M059J (cell line): ENCODE measurements around the gene RABL3. TPM values are rescaled to one million over a fixed set of nuclear protein-coding genes. Genes with fewer than 3 reads are reported as not detected.
"Not testable (repeated sequence)": the region's sequence is repeated elsewhere in the genome, so short reads cannot be mapped to it uniquely, and the experiment has no call there.

Source experiments
- DNase-seq: peaks from one replicate; pipeline ENCODE4 v3.0.0-alpha.2; 2012; ENCODE audit warnings: low read depth
- total RNA-seq: library from RNA; depleted of rRNA; stranded (reverse); fragments of >200 nt; shearing (Covaris generic); gene quantifications from 2 replicates; pipeline ENCODE4 v1.2.3, GENCODE V29; 2014

Gene RABL3
- total RNA-seq, 1 experiment from 2014 or later, result 27.9 TPM

DNA sequence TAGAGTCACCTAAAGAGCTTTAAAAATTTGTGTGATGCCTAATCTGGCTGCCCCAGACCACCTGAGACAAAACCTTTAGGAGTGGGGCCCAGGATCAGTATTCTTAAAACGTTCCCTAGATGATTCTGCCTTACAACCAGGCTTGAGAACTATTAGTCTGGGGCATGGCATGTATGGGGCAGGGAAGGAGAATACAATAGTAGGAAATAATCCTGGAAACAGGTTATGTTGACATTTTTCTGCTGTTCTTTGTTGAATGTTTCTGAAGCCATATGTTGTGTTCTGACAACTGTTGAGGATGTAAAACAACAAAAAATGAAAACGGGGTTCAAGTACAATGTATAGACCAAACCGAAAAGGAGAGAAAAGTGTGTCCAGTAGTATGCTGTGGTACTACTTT, 3.1 kb upstream of the RABL3 start:
- no peak for DNase-seq

DNA sequence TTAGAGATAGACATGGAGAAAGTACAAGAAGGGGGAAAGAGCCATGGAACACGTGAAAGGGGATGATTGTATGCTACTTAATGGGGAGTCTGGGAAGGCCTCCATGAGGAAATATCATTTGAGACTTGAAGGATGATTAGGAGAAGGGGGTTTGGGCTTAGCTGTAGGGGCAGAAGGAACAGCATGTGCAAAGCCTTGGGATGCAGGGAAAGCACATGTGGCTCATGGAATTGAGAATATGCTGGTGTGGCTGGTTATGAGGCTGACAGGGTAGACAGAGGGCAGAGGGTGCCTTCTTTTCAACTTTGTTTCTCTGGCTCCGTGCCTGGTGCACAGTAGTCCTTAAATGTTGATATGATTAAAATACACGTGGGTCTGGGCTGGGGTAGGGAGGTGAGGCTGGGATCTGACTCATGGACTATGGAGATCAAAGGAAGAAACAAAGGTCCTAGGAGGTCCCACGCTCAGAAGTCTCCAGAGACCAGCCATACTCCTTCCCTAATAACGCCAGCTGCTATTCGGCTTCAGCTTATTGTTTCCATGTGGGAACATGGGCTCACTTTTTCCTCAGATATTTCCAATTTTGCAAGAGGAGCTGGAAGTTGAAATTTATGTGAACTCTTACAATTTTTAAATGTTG, 1.4 kb upstream of the RABL3 start:
- peak; percentile 18 for DNase-seq

DNA sequence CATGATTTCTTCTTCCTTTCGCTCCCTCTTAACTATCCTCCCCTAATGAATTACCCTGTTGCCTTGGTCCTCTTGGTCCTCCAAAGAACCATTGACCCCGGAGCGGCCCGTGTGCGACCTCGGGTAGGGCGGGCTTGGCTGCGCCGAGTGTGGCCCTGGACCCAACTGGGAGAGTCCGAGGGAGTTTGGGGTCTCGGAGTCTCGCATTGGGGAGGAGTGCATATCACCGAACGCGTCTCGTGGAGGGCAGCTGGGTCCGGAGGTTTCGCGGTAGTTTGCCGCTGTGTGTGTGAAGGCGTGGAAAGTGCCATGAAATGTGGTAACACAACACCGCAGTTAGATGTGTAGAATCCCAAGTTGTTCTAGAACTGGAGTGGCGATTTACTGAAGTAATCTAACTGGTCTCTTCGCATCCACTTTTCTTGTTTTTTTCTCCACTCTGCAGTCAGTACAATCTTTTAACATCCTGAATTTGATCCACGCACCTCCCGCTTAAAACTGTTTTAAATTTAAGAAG, 591 bp upstream of the RABL3 start:
- DNase-seq, result peak; percentile 45

DNA sequence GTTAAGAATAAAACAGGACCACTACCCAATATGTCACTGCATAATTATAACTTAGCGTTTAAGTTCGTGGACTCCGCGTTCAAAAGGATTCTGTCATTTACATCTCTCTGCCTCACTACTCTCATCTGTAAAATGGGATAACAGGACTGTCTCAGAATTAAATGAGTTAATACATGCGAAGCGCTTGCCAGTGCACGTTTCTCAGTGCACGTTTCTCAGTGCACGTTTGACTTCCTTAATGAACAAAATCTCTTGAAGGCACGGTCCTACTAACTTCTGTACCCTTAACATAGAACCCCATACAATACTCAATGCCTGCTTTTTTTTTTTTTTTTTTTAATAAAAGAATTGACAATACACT, 499 bp downstream of the RABL3 start:
- peak; percentile 61 for DNase-seq

DNA sequence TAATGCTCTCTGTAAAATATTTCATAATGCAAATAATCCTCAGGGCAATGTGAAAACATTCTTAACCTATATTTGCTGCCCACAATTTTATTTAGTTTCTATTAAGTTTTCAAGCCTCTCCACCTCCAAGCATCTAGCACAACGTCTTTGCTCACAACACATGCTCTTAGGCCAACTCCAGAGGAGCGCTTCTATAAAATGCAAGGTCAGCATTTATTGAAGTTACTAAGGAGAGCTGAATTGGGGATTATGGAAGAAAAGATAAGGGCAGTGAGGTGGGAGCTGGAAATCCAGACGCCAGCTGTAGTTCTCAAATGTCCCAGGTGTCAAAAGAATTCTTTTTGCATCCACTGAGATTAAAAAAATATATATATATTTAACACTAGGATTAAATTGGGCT, 996 bp downstream of the RABL3 start:
- no peak for DNase-seq

DNA sequence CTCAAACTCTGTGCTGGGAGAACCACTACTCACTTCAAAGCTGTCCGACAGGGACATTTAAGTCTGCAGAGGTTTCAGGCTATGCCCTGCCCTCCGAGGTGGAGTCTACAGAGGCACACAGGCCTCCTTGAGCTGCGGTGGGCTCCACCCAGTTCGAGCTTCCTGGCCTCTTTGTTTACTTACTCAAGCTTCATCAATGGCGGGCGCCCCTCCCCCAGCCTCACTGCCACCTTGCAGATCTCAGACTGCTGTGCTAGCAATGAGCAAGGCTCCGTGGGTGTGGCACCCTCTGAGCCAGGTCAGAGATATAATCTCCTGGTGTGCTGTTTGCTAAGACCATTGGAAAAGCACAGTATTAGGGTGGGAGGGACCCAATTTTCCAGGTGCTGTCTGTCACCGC, 4.3 kb downstream of the RABL3 start:
- DNase-seq, result not testable (repeated sequence)

DNA sequence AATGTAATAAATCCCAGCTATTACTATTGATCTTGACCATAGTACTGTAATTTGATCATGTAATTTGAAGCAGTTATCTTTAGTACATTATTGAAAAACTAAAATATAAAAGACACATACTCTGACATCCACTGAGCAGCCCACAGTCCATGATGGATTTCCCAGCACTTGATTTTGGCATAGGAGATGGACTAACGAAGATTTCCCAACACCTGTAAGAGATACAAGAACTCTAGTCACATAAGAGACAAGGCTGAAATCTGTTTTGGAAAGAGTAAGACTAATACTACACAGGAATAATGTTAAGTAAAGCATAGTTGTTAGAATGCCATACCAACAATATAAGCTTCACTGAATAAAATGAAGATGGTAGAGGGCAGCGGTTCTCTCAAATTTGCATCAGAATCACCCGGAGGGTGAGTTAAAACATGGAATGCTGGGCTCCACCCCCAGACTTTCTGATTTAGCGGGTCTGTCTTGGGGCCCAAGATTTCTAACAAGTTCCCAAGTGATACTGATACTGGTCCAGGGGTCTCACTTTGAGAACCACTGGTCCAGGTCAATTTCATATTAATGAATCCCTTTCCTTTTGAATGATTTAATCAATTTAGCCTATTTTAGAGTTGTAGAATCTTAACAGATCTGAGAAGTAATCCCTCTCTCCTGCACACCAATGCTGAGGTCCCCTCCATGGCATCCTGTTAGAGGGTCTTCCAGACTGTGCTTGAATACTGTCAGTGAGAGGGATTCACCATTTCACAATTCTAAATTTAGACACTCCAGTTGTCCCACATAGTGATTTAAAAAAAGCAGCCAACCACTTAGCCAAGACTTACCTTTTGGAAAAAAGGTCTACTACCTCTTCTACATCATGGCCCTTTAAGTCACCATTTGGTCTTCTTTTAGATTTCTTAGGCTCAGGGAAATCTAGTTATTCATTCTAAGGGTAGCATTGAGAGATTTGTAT, 11.5 kb downstream of the RABL3 start:
- no peak for DNase-seq

- DNase-seq, result no peak
Measured at GRCh38 chr3:120726791-120727190, 15.5 kb downstream of the RABL3 start.

GRCh38 chr3:120719167-120719834, 23.0 kb downstream of the RABL3 start:
- DNase-seq, result not testable (repeated sequence)

GRCh38 chr3:120713262-120713661, 29.1 kb downstream of the RABL3 start:
- DNase-seq, result no peak

- no peak for DNase-seq
Measured at GRCh38 chr3:120710369-120710768, 31.9 kb downstream of the RABL3 start.

DNA sequence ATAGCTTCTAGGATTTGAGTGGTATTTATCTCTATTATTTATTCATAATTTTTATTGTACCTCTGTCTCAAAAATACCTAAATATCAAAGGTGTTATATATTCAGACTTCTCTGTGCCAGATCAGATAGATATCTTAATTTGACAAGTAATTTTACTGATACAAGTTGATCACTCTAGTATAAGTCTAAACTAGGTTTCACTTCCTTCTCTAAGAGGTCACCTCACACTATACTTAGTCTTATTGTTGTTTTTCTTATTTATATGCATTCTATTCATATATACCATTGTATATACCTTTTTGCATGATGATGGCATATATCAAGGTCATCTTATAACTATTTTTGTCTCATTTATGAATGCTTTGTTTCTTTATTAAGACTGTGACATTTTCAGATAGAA, 33.9 kb downstream of the RABL3 start:
- DNase-seq, result no peak

- no peak for DNase-seq
Measured at GRCh38 chr3:120706950-120707349, 35.4 kb downstream of the RABL3 start.

DNA sequence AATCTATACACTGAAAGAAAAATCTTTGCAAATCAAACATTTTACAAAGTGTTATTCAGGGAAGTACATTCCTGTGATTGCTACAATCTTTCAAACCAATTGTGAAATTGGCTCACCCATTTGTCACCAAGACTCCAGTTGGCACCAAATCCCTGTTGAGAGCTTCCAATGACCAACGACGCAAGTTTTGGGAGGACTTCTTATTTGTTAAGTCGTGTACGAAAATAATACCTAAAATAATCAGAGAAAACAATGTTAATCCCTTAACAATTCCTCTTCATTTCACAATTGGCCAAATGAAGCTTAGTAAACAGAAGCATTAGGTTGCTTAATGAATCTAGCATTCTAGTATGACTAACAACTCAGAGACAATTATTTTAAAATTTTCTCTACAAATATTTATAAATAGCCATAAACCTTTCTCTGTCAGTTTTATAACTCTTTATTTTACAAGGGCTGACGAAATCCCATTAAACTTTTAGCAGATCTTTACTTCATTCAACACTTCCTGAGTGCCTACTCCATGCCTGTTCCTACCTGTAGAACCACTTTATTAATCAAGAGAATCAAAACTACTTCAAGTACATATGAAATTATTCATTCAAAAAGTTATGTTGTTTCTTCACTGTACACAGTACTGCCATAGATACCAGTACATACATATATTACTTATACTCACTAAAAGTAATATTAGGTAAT, 36.3 kb downstream of the RABL3 start:
- no peak for DNase-seq

GRCh38 chr3:120699333-120699732, 43.0 kb downstream of the RABL3 start:
- no peak for DNase-seq

DNA sequence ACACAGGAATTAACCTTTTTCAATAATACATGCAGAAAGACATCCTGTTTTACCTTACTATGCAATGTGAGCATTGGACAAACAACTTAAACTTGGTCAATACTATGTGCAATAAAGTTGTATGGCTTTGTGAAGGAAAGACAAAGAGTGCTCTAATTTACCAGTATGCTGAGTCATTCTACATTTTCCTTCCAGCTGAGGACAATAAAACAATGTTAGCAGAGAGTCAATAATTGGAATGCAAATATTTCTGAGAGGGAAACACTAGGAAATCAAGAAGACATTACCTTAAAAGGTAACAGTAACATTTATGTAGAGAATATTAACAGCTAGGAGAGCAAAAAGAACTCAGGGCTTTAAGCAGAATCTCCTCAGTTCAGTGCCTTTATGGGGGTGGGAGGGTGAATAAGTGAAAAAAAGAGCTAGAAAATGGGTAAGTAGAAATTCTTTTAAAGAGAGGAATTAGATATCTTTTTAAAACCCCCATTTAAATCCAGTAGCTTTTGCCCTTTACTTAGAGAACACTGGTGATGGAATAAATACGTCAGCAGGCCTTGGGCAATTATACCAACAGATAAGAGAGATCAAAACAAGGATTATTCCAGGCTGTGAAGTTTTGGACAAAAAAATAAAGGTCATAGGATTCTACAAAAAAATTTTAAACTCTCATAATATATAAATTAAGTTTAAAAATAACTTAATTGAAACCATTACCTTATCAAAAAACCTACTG, 48.7 kb downstream of the RABL3 start:
- DNase-seq, result peak; percentile 72

DNA sequence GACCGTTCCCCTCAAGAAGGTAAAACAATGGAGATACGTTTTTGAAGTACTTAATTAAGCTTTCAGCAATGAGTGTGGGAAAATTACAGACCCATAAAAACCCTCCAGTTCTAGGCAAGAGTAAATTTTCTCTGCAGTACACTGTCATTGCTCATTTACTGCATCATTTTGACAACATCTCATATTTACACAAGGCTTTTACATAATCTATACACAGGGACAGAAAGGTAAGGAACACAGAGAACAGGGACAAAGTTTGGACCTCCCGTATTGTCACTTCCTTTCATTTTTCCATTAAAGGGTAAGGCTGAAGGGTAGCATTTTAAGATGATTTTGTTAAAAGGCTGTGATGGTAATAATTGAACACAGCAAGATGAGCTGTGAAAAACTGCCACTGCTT, 52.9 kb downstream of the RABL3 start:
- DNase-seq, result no peak

DNA sequence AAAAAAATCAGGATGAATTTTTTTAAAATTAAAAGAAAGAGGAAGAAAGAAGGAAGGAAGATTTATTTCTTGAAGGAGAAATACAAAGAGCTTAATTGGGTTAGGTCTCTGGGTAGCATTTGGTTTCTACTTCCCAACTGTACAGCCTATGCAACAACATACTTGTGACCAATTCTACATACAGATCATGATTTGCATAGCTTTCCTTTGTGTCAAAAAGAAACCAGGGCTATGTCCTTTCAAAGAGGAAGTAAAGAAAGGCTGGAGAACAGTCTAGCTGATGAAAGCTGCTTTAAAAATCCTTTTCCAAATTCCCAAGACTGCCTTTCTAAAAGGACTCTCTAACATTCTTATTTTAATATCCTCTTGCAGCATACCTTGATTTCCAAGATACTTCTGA, 54.2 kb downstream of the RABL3 start:
- DNase-seq, result peak; percentile 25

- no peak for DNase-seq
Measured at GRCh38 chr3:120685411-120685810, 56.9 kb downstream of the RABL3 start.

- no peak for DNase-seq
Measured at GRCh38 chr3:120684896-120685295, 57.4 kb downstream of the RABL3 start.

GRCh38 chr3:120683671-120684301, 58.5 kb downstream of the RABL3 start:
- no peak for DNase-seq
